CD4-positive, CD25-positive, alpha-beta regulatory T cell (primary cell): Measurements from ENCODE around the gene PLCH2. TPM values are rescaled to one million over a fixed set of nuclear protein-coding genes. Genes with fewer than 3 reads are reported as not detected.
"Not testable (repeated sequence)": the region's sequence is repeated elsewhere in the genome, so short reads cannot be mapped to it uniquely, and the experiment has no call there.

Source experiments
- ATAC-seq, 2 donors: fragments of 150-1000 bp; cut with Tn5 transposase; one replicate each; pipeline ENCODE4 v1.10.0; 2021; ENCODE audit warnings: low read depth in 2 of 2, moderate number of reproducible peaks in 2 of 2, moderate library complexity in 1 of 2
- DNase-seq, 3 donors: peaks; one replicate each; pipeline versions ENCODE4 v3.0.0 to v3.0.0-alpha.2; 2012 to 2022; ENCODE audit warnings: mixed read lengths in 1 of 3
- H3K27ac ChIP-seq: one replicate; pipeline ENCODE4 v1.7.0; 2013; ENCODE audit warnings: mild to moderate bottlenecking, low read length; ENCODE audit not compliant: insufficient read depth, poor library complexity, severe bottlenecking
- H3K27me3 ChIP-seq: one replicate; pipeline ENCODE4 v1.7.0; 2013; ENCODE audit warnings: low read length; ENCODE audit not compliant: control insufficient read depth, insufficient read depth
- H3K36me3 ChIP-seq: one replicate; pipeline ENCODE4 v1.7.0; 2013; ENCODE audit warnings: mild to moderate bottlenecking, low read length, moderate library complexity; ENCODE audit not compliant: control insufficient read depth, insufficient read depth
- H3K4me1 ChIP-seq: 2 replicates; pipeline ENCODE4 v1.7.0; 2013; ENCODE audit warnings: mild to moderate bottlenecking, low read length; ENCODE audit not compliant: insufficient read depth, control insufficient read depth, poor library complexity, severe bottlenecking
- H3K4me3 ChIP-seq: one replicate; pipeline ENCODE4 v1.7.0; 2013; ENCODE audit warnings: low read depth, mild to moderate bottlenecking, low read length, moderate library complexity
- H3K9me3 ChIP-seq, 2 experiments: 1 replicate in 1 of 2; 2 replicates in 1 of 2; pipeline ENCODE4 v1.7.0; 2013; ENCODE audit warnings: low read length in 2 of 2, mild to moderate bottlenecking in 1 of 2, moderate library complexity in 1 of 2; ENCODE audit not compliant: control insufficient read depth in 2 of 2
- H3K27ac Mint-ChIP-seq, 3 donors: one replicate each; pipeline ENCODE4 v1.8.0; 2020 to 2022; ENCODE audit warnings: mild to moderate bottlenecking in 3 of 3, mixed read lengths in 3 of 3, moderate library complexity in 2 of 3
- H3K27me3 Mint-ChIP-seq: one replicate; pipeline ENCODE4 v1.8.0; 2022; ENCODE audit warnings: mild to moderate bottlenecking, mixed read lengths
- H3K36me3 Mint-ChIP-seq: one replicate; pipeline ENCODE4 v1.8.0; 2020; ENCODE audit warnings: mixed read lengths
- H3K4me1 Mint-ChIP-seq, 4 donors: one replicate each; pipeline ENCODE4 v1.8.0; 2020 to 2022; ENCODE audit warnings: mixed read lengths in 4 of 4, mild to moderate bottlenecking in 1 of 4
- H3K4me3 Mint-ChIP-seq, 4 donors: one replicate each; pipeline ENCODE4 v1.8.0; 2020 to 2022; ENCODE audit warnings: mild to moderate bottlenecking in 4 of 4, mixed read lengths in 4 of 4, moderate library complexity in 3 of 4
- H3K9me3 Mint-ChIP-seq, 7 donors: one replicate each; pipeline ENCODE4 v1.8.0; 2020 to 2022; ENCODE audit warnings: mixed read lengths in 7 of 7, mild to moderate bottlenecking in 3 of 7, moderate library complexity in 2 of 7
- polyA plus RNA-seq, 4 donors: library from polyadenylated mRNA; unstranded; fragments of 300-500 nt; fragmentation: Illumina TruSeq; gene quantifications; one replicate each; pipeline ENCODE4 v1.2.3, GENCODE V29; 2021
- total RNA-seq: library from RNA; stranded (reverse); gene quantifications from one replicate; pipeline ENCODE4 v1.2.3, GENCODE V29; 2022

The PLCH2 gene
- total and polyA plus RNA-seq, 5 donors from 2014 or later: 0.35 to 43.4 (median 1.1) TPM

GRCh38 chr1:2436876-2437275 lies 39.2 kb upstream of the PLCH2 start:
- DNase-seq (no peak), ATAC-seq (peak in 1 of 2 donors; percentile 25)
- H3K4me1 ChIP-seq: no peaks in the 10 kb centered on the region
- H3K9me3 ChIP-seq: no peaks in the 10 kb centered on the region
- no peak overlapping the region for H3K4me3 ChIP-seq
- Mint-ChIP-seq H3K9me3 (no peaks in the 10 kb centered on the region), H3K4me3 (no peak overlapping the region), H3K4me1 (peaks cover 0 to 4% (median 4%) of the 10 kb centered on the region in 4 donors), H3K27ac (no peak overlapping the region), H3K27me3 (no peaks in the 10 kb centered on the region), H3K36me3 (no peaks in the 10 kb centered on the region)
- no peaks in the 10 kb centered on the region for H3K36me3 ChIP-seq
- H3K27me3 ChIP-seq: no peaks in the 10 kb centered on the region
- H3K27ac ChIP-seq: no peak overlapping the region

DNA sequence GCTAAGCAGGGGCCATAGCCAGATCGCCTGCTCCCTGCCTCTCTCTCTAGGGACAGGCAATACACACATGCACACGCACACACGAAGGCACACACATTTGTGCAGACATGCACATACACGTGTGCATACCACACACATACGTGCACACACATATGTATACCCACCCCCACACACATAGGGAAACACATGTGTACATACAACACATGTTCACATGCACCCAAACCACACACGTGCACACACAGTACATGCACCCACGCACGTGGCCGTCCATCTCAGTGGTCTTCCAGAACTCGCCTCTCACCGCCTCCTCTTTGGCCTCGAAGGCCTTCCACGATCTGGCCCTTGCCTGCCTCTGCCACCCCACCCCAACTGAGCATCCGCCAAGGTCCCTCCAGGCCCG lies 38.5 kb upstream of the PLCH2 start:
- H3K4me3 Mint-ChIP-seq: no peak overlapping the region

GRCh38 chr1:2438038-2438437 lies 38.1 kb upstream of the PLCH2 start:
- ATAC-seq (no peak), DNase-seq (no peak)
- H3K27me3 Mint-ChIP-seq: peaks cover 6% of the 10 kb centered on the region
- Histone ChIP-seq H3K27me3 (no peaks in the 10 kb centered on the region), H3K27ac (no peak overlapping the region), H3K4me3 (no peak overlapping the region), H3K9me3 (no peaks in the 10 kb centered on the region), H3K36me3 (no peaks in the 10 kb centered on the region), H3K4me1 (peaks cover 2% of the 10 kb centered on the region)
- no peaks in the 10 kb centered on the region for H3K9me3 Mint-ChIP-seq
- peak overlapping the region in 1 of 3 donors; percentile 56 for H3K27ac Mint-ChIP-seq
- no peak overlapping the region for H3K4me3 Mint-ChIP-seq
- no peaks in the 10 kb centered on the region for H3K36me3 Mint-ChIP-seq
- peaks cover 0 to 7% (median 4%) of the 10 kb centered on the region in 4 donors for H3K4me1 Mint-ChIP-seq

More for the DNA sequence above, 38.5 kb upstream of the PLCH2 start:
- H3K27ac ChIP-seq: no peak overlapping the region
- Mint-ChIP-seq H3K36me3 (no peaks in the 10 kb centered on the region), H3K27ac (peak overlapping the region in 1 of 3 donors; percentile 56), H3K27me3 (peaks cover 2% of the 10 kb centered on the region), H3K4me1 (peaks cover 0 to 5% (median 4%) of the 10 kb centered on the region in 4 donors), H3K9me3 (no peaks in the 10 kb centered on the region)
- DNase-seq (no peak), ATAC-seq (no peak)
- no peaks in the 10 kb centered on the region for H3K36me3 ChIP-seq
- H3K4me3 ChIP-seq: no peak overlapping the region
- H3K4me1 ChIP-seq: no peaks in the 10 kb centered on the region
- H3K27me3 ChIP-seq: no peaks in the 10 kb centered on the region
- H3K9me3 ChIP-seq: no peaks in the 10 kb centered on the region

DNA sequence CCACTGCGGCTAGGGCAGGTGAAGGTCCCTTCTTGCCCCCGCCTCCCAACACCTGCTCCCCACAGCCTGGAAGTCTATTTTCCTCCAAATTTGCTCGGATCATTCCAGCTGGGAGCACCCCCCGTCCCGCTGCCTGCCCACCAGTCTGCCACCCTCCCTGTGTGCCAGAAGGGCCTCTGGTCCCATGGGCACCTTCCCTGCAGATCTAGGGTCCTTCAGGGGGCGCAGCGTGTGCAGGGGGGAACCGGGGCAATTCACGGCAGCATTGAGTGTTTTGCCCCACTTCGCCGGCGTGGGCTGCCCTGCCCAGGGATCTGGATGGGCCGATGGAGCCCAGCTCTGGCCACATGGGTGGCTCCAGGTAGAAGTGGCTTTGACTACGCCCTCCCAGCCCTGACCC lies 37.4 kb upstream of the PLCH2 start:
- H3K27ac Mint-ChIP-seq: no peak overlapping the region
- Histone ChIP-seq H3K27ac (no peak overlapping the region), H3K4me3 (no peak overlapping the region), H3K9me3 (no peaks in the 10 kb centered on the region), H3K27me3 (no peaks in the 10 kb centered on the region), H3K4me1 (peaks cover 5% of the 10 kb centered on the region), H3K36me3 (no peaks in the 10 kb centered on the region)
- ATAC-seq (no peak), DNase-seq (no peak)
- H3K36me3 Mint-ChIP-seq: no peaks in the 10 kb centered on the region
- H3K4me3 Mint-ChIP-seq: no peak overlapping the region
- H3K4me1 Mint-ChIP-seq: peaks cover 0 to 7% (median 4%) of the 10 kb centered on the region in 4 donors
- no peaks in the 10 kb centered on the region for H3K9me3 Mint-ChIP-seq
- peaks cover 6% of the 10 kb centered on the region for H3K27me3 Mint-ChIP-seq

- Mint-ChIP-seq H3K27ac (peak overlapping the region in 1 of 3 donors; percentile 71), H3K27me3 (peaks cover 7% of the 10 kb centered on the region)
Observed at GRCh38 chr1:2439369-2439768, 36.7 kb upstream of the PLCH2 start.

DNA sequence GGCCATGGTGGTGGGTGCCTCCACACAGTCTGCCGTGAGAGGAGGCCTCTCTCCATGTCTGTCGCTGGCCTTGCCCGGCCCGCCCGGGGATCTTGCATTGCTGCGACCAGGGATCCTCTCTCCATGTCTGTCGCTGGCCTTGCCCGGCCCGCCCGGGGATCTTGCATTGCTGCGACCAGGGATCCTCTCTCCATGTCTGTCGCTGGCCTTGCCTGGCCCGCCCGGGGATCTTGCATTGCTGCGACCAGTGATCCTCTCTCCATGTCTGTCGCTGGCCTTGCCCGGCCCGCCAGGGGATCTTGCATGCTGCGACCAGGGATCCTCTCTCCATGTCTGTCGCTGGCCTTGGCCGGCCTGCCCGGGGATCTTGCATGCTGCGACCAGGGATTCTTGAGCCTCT lies 35.7 kb upstream of the PLCH2 start:
- not testable (repeated sequence) for ATAC-seq, H3K27ac ChIP-seq, H3K4me1 ChIP-seq, DNase-seq, H3K4me3 Mint-ChIP-seq, H3K36me3 Mint-ChIP-seq, H3K4me3 ChIP-seq, H3K27ac Mint-ChIP-seq, H3K27me3 ChIP-seq, H3K9me3 ChIP-seq, H3K36me3 ChIP-seq, H3K4me1 Mint-ChIP-seq, H3K9me3 Mint-ChIP-seq
- peaks cover 16% of the 10 kb centered on the region for H3K27me3 Mint-ChIP-seq

More at GRCh38 chr1:2439369-2439768, 36.7 kb upstream of the PLCH2 start:
- H3K27me3 ChIP-seq: no peaks in the 10 kb centered on the region
- no peak for DNase-seq
- ATAC-seq: no peak
- H3K9me3 Mint-ChIP-seq: no peaks in the 10 kb centered on the region
- H3K36me3 Mint-ChIP-seq: no peaks in the 10 kb centered on the region
- H3K27ac ChIP-seq: no peak overlapping the region
- H3K36me3 ChIP-seq: no peaks in the 10 kb centered on the region
- H3K9me3 ChIP-seq: no peaks in the 10 kb centered on the region
- no peak overlapping the region for H3K4me3 Mint-ChIP-seq
- H3K4me3 ChIP-seq: no peak overlapping the region
- peaks cover 0 to 7% (median 4%) of the 10 kb centered on the region in 4 donors for H3K4me1 Mint-ChIP-seq
- H3K4me1 ChIP-seq: peaks cover 8% of the 10 kb centered on the region

GRCh38 chr1:2441746-2442145 lies 34.3 kb upstream of the PLCH2 start:
- Histone ChIP-seq H3K27ac (no peak overlapping the region), H3K27me3 (no peaks in the 10 kb centered on the region), H3K9me3 (no peaks in the 10 kb centered on the region), H3K4me3 (no peak overlapping the region), H3K36me3 (no peaks in the 10 kb centered on the region), H3K4me1 (peaks cover 8% of the 10 kb centered on the region)
- H3K4me3 Mint-ChIP-seq: no peak overlapping the region
- no peaks in the 10 kb centered on the region for H3K36me3 Mint-ChIP-seq
- no peak overlapping the region for H3K27ac Mint-ChIP-seq
- H3K9me3 Mint-ChIP-seq: no peaks in the 10 kb centered on the region
- ATAC-seq (no peak), DNase-seq (no peak)
- H3K27me3 Mint-ChIP-seq: peaks cover 17% of the 10 kb centered on the region
- H3K4me1 Mint-ChIP-seq: peaks cover 0 to 7% (median 4%) of the 10 kb centered on the region in 4 donors

DNA sequence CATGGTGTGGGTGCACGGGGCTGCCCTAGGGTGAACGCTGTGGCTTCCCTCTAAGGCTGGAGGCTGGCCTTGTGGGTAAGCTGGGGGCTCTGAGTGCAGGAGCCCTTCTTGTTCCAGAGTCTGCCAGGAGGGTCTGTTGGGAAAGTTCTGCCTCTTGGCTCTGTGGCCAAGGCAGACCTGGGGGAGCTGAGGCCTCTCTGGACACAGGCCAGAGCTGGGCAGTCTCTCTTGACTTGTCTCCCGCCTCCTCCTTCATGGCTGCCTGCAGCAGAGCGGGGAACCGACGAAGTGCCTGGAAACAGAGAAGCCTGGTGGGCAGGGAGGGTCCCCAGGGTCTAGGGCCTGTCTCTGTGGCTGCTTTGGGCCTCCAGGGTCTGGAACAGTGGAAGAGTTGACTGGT lies 33.4 kb upstream of the PLCH2 start:
- no peaks in the 10 kb centered on the region for H3K9me3 ChIP-seq
- peaks cover 17% of the 10 kb centered on the region for H3K27me3 Mint-ChIP-seq
- no peak overlapping the region for H3K27ac ChIP-seq
- H3K4me3 ChIP-seq: no peak overlapping the region
- peak overlapping the region in 1 of 4 donors; percentile 36 for H3K4me3 Mint-ChIP-seq
- DNase-seq: no peak
- H3K27me3 ChIP-seq: no peaks in the 10 kb centered on the region
- peaks cover 0 to 4% (median 3%) of the 10 kb centered on the region in 4 donors for H3K4me1 Mint-ChIP-seq
- ATAC-seq: no peak
- H3K27ac Mint-ChIP-seq: no peak overlapping the region
- no peaks in the 10 kb centered on the region for H3K36me3 Mint-ChIP-seq
- peaks cover 8% of the 10 kb centered on the region for H3K4me1 ChIP-seq
- H3K36me3 ChIP-seq: no peaks in the 10 kb centered on the region
- H3K9me3 Mint-ChIP-seq: no peaks in the 10 kb centered on the region
